GM19240 (cell line): Measurements from ENCODE around the gene SNX1.
"Not testable (repeated sequence)": the region's sequence is repeated elsewhere in the genome, so short reads cannot be mapped to it uniquely, and the experiment has no call there.

Experiments
- DNase-seq: peaks from one replicate; pipeline ENCODE4 v3.0.0; 2011; ENCODE audit warnings: low spot score; ENCODE audit not compliant: insufficient read length

The SNX1 gene

GRCh38 chr15:64112073-64112772 is 16.4 kb downstream of the SNX1 start:
- DNase-seq, result no peak

DNA sequence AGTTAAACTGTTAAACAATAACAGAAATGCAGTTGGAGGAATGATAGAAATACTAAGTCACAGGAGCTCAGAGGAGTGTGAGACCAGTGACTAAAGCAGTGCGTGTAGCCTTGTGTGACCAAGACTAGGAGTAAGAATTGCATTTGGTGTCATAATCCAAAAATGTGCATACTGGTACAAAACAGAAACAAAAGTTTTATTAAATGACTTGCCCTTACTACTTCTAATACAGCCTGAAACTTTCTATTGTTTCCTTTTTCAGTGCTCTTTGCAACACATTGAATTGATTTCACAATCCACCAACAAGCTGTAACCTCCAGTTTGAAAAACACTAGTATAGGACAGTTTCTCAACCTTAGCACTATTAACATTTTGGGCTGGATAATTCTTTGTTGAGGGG is 17.1 kb downstream of the SNX1 start:
- no peak for DNase-seq

DNA sequence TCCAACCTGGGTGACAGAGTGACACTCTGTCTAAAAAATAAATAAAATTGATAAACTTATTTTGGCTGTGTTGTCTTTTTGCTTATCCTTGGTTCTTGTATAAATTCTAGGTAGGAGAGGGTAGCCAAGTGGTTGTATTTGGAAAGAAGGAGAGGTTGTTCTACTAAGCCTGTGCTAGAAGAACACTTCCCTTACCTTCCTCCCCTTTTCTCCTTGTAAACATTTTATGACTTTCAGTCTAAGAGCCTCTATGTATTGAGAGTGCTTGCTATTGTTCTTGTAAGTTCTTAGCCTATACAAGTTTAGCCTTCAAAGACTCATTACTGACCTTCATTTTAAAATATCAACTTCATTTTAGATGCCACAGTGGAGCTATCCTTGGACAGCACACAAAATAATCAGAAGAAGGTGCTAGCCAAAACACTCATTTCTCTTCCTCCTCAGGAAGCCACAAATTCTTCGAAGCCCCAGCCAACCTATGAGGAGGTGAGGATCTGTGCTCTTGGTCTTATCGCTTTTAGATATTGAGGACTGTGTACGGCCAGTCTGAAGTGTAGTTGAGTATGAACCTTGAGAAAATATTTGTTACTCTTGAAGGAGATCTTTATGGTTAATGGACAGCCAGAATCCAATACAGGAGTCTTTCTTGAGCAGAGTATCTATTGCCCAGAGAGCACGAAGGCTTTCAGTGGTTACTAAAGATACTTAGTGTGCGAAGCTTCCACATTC is 22.1 kb downstream of the SNX1 start:
- no peak for DNase-seq

- not testable (repeated sequence) for DNase-seq
These were observed 24.5 kb downstream of the SNX1 start for GRCh38 chr15:64120322-64120721.

GRCh38 chr15:64121614-64122013 is 25.8 kb downstream of the SNX1 start:
- no peak for DNase-seq

GRCh38 chr15:64122444-64122843 is 26.7 kb downstream of the SNX1 start:
- no peak for DNase-seq

GRCh38 chr15:64122936-64123351 is 27.2 kb downstream of the SNX1 start:
- DNase-seq, result no peak

DNA sequence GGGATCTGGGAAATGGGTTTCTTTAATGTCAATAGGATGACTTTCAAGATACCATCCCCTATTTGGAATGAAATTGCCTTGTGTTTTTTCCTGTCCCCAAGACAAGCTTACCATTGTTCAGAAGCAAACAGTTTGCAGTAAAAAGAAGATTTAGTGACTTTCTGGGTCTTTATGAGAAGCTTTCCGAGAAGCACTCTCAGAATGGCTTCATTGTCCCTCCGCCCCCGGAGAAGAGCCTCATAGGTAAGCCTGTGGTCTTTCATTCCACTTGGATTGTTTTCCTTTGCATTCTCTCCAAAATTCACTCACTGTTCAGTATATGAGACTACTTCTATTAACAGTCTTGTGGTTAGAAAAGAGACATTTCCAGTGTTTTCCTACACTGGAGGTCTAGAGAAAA is 30.2 kb downstream of the SNX1 start:
- DNase-seq, result no peak

DNA sequence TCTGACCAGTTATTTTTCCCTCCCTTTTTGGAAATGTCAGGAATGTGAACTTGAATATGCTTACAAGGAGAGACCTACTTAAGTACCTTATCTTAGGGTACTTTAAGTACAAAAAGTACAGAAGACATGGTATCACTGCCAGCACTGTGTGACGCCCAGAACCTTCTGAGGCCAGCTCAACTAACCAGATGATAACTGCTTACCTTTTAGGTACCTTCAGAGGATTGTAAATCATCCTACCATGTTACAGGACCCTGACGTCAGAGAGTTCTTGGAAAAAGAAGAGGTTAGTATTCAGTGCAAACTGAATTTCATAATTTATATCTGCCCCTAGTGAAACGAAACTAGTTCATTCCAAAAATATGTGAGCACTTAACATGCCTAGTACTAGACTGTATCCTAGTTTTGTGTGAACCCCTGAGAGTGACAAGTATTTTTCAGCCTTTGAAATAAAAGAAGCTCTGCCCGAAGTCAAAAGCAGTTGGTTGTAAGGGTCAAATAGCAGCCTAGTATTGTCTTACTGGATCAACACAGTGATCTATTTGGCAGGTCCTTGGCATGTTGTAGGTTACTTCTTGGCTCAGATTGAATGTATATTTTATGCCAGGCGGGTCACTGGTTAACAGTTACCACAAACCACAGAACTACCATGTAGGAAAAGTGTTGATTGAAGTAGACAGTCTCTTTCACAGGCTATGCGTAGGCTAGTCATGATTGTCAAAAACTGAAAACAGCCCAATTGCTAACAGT is 31.9 kb downstream of the SNX1 start:
- no peak for DNase-seq

GRCh38 chr15:64130159-64130558 is 34.4 kb downstream of the SNX1 start:
- DNase-seq, result no peak

- no peak for DNase-seq
These were observed 35.8 kb downstream of the SNX1 start for GRCh38 chr15:64131547-64131946.

DNA sequence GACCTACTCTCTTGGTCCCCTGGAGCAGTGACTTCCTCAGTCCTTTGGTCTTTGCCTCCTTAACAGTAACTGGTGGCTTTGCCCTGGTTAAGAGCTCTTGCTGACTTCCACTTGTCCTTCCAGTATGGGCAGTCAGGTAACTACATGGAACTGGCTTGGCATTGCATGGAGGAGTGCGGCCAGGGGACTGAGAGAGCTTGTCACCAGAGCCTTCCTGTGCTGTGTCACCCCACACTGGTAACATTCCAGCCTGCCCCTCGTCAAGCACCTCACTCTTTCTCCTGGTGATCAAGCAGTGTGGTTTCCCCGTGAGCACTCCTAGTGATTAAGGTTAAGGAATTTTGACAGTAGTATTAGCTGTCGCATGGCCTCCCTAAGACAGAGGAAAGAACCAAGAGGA is 36.4 kb downstream of the SNX1 start:
- no peak for DNase-seq

DNA sequence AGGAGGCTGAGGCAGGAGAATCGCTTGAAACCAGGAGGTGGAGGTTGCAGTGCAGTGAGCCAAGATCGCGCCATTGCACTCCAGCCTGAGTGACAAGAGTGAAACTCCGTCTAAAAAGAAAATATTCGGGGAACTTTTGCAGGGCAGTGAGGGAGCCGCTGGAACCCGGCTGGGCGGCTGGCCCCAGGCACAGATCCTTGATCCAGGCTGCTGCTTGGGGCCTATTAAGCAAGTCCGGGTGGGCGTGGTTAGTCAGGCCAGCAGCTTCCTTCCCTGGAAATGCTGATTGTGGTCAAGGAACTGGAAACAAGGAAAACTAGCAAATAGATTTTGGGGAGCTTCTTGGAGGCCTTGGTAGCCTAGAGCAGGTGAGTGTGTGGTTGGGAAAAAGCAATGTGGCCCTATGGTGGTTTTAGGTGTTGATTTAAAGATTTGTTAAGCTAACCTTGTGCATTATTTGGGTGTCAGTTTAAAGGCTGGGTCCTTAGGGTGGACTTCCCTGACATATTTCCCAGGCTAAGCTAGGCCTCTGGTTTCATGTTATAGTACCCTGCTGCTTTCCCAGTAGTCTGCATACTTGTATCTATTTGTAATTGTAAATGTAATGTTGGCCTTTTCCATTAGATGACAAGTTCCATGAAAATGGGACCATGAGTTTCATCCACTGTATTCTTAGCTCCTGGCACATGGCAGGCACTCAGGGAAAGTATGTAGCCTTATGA is 38.0 kb downstream of the SNX1 start:
- no peak for DNase-seq

DNA sequence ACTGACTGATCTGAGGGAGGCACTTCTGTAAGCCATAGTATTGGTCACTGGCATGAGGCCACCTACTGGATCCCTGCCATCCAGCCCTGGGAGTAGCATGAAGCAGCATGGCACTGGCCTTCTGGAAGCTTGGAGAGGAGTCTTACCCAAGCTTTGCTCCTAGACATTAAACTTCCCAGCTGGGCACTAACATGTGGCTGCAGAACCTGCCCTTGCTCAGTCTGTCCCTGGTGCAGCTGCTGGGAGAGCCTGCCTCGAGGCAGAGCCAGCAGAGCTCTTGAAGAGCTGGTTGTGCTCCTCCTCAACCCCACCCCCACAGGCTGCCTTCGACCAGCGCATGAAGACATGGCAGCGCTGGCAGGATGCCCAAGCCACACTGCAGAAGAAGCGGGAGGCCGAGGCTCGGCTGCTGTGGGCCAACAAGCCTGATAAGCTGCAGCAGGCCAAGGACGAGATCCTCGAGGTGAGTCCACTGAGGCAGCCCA is 38.6 kb downstream of the SNX1 start:
- no peak for DNase-seq

GRCh38 chr15:64136347-64136746 is 40.6 kb downstream of the SNX1 start:
- DNase-seq, result no peak

- no peak for DNase-seq
These were observed 41.5 kb downstream of the SNX1 start for GRCh38 chr15:64137226-64137833.

- no peak for DNase-seq
These were observed 42.7 kb downstream of the SNX1 start for GRCh38 chr15:64138331-64138941.

DNA sequence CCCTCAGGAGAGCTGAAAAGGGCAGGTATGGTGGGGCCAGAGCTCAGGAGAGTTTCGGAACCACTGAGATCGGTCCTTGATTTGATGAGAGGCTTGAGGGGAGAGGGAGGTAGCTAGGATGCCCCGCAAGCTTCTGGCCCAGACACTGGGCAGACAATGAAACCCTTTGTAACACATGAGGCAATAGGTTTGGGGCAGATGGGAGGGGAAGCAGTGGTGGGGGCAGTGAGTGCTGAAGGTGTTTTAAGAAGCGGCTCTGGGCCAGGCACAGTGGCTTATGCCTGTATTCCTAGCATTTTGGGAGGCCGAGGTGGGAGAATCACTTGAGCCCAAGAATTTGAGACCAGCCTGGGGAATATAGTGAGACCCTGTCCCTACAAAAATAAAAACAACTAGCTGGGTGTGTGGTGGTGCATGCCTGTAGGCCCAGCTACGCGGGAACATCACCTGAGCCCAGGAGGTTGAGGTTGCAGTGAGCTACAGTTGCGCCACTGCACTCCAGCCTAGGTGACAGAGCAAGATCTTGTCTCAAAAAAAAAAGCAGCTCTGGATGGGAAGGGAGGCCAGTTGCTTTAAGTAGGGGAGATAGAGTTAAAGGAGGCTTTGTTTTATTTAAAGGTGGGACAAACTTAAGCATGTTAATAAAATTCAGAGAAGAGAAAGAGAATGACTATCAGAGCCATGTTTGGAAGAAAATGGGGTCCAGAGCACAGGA is 46.2 kb downstream of the SNX1 start:
- DNase-seq, result no peak

- DNase-seq, result no peak
These were observed 47.5 kb downstream of the SNX1 start for GRCh38 chr15:64143276-64143675.

DNA sequence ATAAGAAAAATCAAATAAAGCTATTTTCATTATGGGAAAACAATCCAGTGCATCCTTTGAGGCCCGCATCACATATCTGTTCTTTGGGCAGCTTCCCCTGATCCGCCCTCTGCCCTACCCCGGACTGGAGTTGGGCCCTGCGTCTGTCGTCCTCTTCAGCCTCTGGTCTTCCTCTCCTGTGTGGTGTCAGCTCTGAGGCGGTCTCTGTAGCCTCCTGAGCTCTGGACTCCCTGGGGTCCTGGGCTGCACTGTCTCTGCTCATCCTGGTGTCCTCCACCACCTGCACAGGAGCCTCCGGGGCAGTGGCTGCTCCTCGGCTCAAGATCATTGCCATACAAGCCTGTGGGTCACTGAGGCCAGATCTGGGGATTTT is 48.4 kb downstream of the SNX1 start:
- no peak for DNase-seq
